ENCODE results near the gene TTL. TPM values are rescaled to one million over a fixed set of nuclear protein-coding genes. Genes with fewer than 3 reads are reported as not detected.

The TTL gene
- total and polyA plus RNA-seq, 12 donors = 6.3 to 24.5 (median 17.3) TPM

- TF ChIP-seq CTCF (IDR thresholded peaks at IDR 0.05) (no peak), POLR2A (IDR thresholded peaks at IDR 0.05) (no peak)
- intact Hi-C loops (cut with DNase I) = no loop called here
- DNase-seq = no peak
- no peaks in the 10 kb centered on the region for H3K4me1 ChIP-seq (replicated peaks in 1 of 2)
- WGBS, 4 donors = 72 to 90% (median 75%) methylated on average over 4 to 5 of the region's 5 CpGs
- H3K36me3 ChIP-seq (replicated peaks in 1 of 2) = no peaks in the 10 kb centered on the region
- H3K27me3 ChIP-seq = peaks cover 6% of the 10 kb centered on the region
- no peaks in the 10 kb centered on the region for H3K9me3 ChIP-seq (replicated peaks in 1 of 3)
- no peak overlapping the region for H3K27ac ChIP-seq
- H3K4me3 ChIP-seq = no peak overlapping the region
These were observed 19.8 kb upstream of the TTL start for GRCh38 chr2:112462178-112462577.

GRCh38 chr2:112463256-112463655 lies 18.7 kb upstream of the TTL start:
- no peaks in the 10 kb centered on the region for H3K4me1 ChIP-seq (replicated peaks in 1 of 2)
- intact Hi-C loops (cut with DNase I) = no loop called here

GRCh38 chr2:112465382-112465781 lies 16.6 kb upstream of the TTL start:
- Histone ChIP-seq H3K36me3 (replicated peaks in 1 of 2) (no peaks in the 10 kb centered on the region), H3K4me3 (no peak overlapping the region), H3K4me1 (replicated peaks in 1 of 2) (no peaks in the 10 kb centered on the region), H3K27me3 (peaks cover 6% of the 10 kb centered on the region), H3K9me3 (replicated peaks in 1 of 3) (no peaks in the 10 kb centered on the region), H3K27ac (no peak overlapping the region)
- TF ChIP-seq CTCF (IDR thresholded peaks at IDR 0.05) (no peak), POLR2A (IDR thresholded peaks at IDR 0.05) (no peak)
- intact Hi-C loops (cut with DNase I) = no loop called here
- DNase-seq = no peak
- 61 to 64% (median 62%) methylated on average over 3 of the region's 3 CpGs for WGBS, 4 donors

More at GRCh38 chr2:112463256-112463655, 18.7 kb upstream of the TTL start:
- Histone ChIP-seq H3K9me3 (replicated peaks in 1 of 3) (no peaks in the 10 kb centered on the region), H3K27ac (no peak overlapping the region), H3K36me3 (replicated peaks in 1 of 2) (no peaks in the 10 kb centered on the region), H3K27me3 (peaks cover 6% of the 10 kb centered on the region), H3K4me3 (no peak overlapping the region)
- TF ChIP-seq CTCF (IDR thresholded peaks at IDR 0.05) = no peak
- TF ChIP-seq POLR2A (IDR thresholded peaks at IDR 0.05) = no peak
- 81 to 100% (median 85%) methylated on average over 1 of the region's 1 CpG for WGBS, 4 donors
- DNase-seq = no peak

GRCh38 chr2:112472547-112473263 lies 9.3 kb upstream of the TTL start:
- H3K27me3 ChIP-seq = no peaks in the 10 kb centered on the region
- TF ChIP-seq CTCF (IDR thresholded peaks at IDR 0.05) = no peak
- TF ChIP-seq POLR2A (IDR thresholded peaks at IDR 0.05) = no peak
- intact Hi-C loops (cut with DNase I) = no loop called here
- no peaks in the 10 kb centered on the region for H3K9me3 ChIP-seq (replicated peaks in 1 of 3)
- DNase-seq = peak in 1 of 7 donors; percentile 18
- WGBS, 4 donors = 87 to 93% (median 92%) methylated on average over 6 of the region's 6 CpGs
- H3K27ac ChIP-seq = no peak overlapping the region
- no peak overlapping the region for H3K4me3 ChIP-seq
- H3K36me3 ChIP-seq (replicated peaks in 1 of 2) = no peaks in the 10 kb centered on the region
- no peaks in the 10 kb centered on the region for H3K4me1 ChIP-seq (replicated peaks in 1 of 2)

Data from adrenal gland (tissue), 12 donors.